AG09319 (cell line): ENCODE data around the gene CHMP3.

Source experiments
- DNase-seq: peaks from one replicate; pipeline ENCODE4 v3.0.0-alpha.2; 2010; ENCODE audit warnings: low read depth; ENCODE audit errors: extremely low read depth
- TF ChIP-seq, protein P1 (sequence below): IDR thresholded peaks from 2 replicates; pipeline ENCODE4 v1.5.1; 2011; ENCODE audit warnings: low read depth, mild to moderate bottlenecking, inconsistent platforms, low read length, moderate library complexity

CHMP3 gene

DNA sequence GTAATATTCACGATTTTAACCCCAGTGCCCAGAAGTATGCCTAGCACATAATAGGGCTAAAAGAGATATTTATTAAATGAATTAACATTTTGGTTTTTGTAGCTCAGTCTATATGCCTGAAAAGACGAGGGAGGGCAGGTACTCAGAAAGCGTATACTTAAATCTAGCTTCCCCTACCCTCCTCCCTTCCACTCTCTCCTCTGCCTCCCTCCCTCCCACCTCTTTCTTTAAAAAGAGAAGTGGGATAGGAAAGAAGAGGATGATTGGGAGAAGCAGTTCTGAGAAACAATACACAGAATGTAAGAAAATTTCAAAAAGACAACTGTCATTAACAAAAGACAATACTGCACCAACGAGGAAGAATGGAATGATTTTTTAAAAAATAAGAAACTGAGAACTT lies 39.8 kb downstream of the CHMP3 start:
- DNase-seq: no peak
- TF ChIP-seq, protein P1, sequence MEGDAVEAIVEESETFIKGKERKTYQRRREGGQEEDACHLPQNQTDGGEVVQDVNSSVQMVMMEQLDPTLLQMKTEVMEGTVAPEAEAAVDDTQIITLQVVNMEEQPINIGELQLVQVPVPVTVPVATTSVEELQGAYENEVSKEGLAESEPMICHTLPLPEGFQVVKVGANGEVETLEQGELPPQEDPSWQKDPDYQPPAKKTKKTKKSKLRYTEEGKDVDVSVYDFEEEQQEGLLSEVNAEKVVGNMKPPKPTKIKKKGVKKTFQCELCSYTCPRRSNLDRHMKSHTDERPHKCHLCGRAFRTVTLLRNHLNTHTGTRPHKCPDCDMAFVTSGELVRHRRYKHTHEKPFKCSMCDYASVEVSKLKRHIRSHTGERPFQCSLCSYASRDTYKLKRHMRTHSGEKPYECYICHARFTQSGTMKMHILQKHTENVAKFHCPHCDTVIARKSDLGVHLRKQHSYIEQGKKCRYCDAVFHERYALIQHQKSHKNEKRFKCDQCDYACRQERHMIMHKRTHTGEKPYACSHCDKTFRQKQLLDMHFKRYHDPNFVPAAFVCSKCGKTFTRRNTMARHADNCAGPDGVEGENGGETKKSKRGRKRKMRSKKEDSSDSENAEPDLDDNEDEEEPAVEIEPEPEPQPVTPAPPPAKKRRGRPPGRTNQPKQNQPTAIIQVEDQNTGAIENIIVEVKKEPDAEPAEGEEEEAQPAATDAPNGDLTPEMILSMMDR: no peak

- DNase-seq: no peak
These were observed 40.5 kb downstream of the CHMP3 start for GRCh38 chr2:86522711-86523110.

DNA sequence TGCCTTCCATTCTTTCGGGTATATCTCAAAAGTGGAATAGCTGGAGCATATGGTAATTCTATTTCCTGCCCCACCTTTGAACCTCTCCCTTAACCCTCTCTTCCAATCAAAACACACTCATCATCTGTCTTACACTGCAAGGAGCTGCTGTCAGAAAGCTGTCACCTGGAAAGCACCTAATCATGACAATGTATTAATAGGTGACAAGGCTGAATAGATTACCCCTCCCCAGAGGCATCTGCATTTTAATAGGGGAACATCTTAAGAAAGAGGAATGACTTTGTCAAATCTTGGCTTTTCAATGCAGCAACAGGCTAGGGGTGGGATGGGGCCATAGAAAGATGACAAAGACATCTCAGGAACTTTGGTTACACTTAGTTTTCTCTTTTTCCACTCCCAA lies 41.3 kb downstream of the CHMP3 start:
- TF ChIP-seq, protein P1: no peak
- DNase-seq: no peak

More at GRCh38 chr2:86522711-86523110, 40.5 kb downstream of the CHMP3 start:
- TF ChIP-seq, protein P1: no peak

DNA sequence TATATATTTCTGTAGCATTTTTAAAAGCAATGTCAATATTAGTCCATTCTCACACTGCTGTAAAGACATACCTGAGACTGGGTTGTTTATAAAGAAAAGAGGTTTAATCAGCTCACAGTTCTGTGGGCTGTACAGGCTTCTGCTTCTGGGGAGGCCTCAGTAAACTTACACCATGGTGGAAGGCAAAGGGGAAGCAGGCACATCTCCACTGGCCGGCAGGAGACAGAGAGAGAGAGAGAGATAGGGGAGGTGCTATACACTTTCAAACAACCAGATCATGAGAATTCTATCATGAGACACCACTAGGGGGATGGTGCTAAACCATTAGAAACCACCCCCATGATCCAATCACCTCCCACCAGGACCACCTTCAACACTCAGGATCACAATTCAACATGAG lies 43.1 kb downstream of the CHMP3 start:
- DNase-seq: no peak
- TF ChIP-seq, protein P1: no peak; the same call in 1 of the 2 replicates

DNA sequence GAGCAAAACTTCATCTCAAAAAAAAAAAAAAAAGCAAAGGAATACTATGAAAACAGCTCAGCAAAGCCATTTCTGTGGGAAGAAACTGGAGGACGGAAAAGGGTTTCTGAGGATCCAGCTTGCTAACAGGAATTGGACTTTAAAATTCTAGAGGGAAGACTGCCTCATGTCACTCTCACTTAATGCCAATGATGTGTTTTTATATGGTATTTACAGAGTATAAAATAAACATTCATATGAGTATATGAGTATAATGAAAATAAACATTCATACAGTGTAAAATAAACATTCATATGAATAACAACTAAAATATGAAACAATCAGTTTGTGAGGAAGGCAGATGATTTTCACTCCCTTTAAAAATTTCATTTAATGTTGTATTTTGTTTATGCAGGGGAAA lies 43.9 kb downstream of the CHMP3 start:
- no peak for DNase-seq
- TF ChIP-seq, protein P1: no peak

- DNase-seq: no peak
- TF ChIP-seq, protein P1: peak; percentile 25
These were observed 44.8 kb downstream of the CHMP3 start for GRCh38 chr2:86518481-86518880.

GRCh38 chr2:86513948-86514660 lies 49.1 kb downstream of the CHMP3 start:
- TF ChIP-seq, protein P1: no peak

More at GRCh38 chr2:86513948-86514660, 49.1 kb downstream of the CHMP3 start:
- DNase-seq: no peak
